ENCODE measurements around the gene VPS13A.
"Not testable (repeated sequence)": the region's sequence is repeated elsewhere in the genome, so short reads cannot be mapped to it uniquely, and the experiment has no call there.

The VPS13A gene

DNA sequence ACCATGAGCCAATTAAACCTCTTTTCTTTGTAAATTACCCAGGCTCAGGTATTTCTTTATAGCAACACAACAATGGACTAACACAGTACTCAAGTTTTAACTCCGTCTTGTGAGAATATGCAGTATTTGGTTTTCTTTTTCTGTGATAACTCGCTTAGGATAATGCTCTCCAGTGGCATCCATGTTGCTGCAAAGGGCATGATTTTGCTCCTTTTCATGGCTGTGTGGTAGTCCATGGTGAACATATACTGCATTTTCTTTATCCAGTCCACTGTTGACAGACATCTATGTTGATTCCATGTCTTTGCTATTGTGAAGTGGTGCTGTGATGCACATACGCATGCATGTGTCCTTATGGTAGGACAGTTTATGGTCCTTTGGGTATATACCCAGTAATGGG is 10.9 kb downstream of the VPS13A start:
- DNase-seq (ENCODE audit: low spot score) = no peak

DNA sequence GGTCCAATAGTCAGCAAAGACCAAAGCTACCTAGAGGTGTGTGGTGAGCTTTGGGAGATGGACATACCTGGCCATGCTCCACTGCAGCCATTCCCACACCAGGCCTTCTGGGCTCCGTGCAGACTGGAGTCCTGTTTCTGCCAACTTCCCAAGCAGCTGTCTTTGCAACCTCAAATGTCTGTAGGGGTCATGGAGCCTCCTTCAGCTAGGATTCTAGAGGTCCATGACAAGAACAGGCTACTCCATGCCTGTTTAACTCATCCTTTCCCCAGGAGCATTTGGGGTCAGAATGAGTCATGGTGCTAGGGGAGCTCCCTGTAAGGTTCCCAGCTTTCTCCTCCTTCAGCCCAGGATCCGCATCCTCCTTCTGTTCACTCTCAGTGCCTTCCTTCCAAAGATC is 17.1 kb downstream of the VPS13A start:
- DNase-seq (ENCODE audit: low spot score) = no peak

DNA sequence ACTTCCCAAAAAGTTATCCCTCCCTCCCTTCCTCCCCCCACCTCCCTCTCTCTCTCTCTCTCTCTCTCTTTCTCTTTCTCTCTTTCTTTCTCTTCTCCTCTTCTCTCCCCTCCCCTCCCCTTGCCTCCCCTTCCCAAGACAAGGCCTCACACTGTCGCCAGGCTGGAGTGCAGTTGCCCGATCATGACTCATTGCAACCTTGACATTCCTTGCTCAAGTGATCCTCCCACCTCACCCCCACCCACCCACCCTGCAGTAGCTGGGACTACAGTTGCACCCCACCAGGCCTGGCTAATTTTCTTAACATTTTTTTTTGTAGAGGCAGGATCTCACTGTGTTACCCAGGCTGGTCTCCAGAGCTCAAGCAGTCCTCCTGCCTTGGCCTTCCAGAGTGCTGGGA is 32.8 kb downstream of the VPS13A start:
- DNase-seq (ENCODE audit: low spot score) = no peak

DNA sequence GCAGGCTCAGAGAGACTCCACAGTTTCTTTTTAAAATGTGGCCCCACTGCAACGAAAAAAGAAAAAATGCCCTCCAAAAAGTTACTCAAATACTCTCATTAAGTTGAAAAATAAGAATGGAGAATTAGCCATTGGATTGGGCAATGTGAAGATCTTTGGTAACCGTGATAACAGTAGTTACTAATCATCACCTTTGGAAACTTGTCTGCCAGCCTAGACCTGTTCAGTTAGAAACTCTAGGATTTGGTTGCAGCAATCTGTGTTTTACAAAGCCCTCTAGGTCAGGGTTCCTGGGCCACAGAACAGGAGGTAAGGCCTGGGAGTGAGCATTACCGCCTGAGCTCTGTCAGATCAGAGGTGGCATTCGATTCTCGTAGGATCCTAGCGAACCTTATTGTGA is 34.2 kb downstream of the VPS13A start:
- no peak for DNase-seq (ENCODE audit: low spot score)

DNA sequence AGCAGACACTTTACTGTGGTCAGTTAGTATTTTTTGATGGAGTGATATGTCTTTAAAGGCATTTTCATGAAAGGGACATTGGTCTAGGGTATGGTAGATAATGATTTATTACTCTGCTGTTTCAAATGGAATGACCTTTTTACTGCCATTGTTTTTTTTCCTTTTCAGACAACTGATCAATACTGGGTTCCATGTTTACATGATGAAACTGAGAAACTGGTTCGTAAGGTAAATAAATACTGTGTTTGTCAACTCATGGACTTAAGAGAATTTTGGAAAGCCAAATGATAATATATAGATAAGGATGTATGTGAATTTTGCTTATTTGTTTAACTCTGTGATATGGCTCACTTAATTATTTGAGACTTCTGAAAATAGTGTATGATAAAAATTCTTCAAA is 35.5 kb downstream of the VPS13A start:
- DNase-seq (ENCODE audit: low spot score) = no peak

DNA sequence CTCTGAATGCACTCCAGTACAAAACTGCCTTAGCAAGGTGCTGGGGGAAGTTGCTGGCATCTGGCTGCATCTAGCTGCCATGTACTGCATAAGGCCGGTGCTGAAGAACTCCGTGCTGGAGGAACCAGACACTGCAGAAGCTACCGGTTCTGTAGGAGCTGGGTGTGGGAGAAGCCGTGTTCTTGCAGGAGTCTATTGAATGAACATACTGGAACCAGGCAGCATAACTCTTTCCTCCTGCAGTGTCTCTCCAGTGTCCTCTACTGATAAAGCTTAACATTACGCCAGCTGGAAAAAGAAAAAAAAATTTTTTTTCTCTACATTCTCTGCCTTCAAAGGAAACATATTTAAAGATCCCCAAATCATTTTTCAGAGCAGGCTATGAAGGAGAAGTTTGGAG is 38.5 kb downstream of the VPS13A start:
- peak; percentile 20 for DNase-seq (ENCODE audit: low spot score)

DNA sequence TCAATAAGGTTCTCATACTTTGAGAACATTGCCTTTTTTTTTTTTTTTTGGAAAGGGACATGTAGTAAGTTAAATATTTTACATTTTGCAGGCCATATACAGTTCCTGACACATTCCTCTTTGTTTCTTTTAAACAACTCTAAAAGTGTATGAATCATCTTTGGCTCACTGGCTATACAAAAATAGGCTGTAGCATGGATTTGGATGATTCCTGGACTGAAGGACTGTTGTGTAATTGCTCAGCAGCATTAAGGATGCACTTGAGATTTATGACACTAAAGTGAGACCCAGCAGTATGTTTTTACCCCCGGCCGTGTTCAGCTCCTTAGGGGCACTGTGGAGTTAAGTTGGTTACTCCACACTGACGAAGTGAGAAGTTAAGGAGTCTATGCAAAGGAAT is 41.3 kb downstream of the VPS13A start:
- DNase-seq (ENCODE audit: low spot score) = no peak

DNA sequence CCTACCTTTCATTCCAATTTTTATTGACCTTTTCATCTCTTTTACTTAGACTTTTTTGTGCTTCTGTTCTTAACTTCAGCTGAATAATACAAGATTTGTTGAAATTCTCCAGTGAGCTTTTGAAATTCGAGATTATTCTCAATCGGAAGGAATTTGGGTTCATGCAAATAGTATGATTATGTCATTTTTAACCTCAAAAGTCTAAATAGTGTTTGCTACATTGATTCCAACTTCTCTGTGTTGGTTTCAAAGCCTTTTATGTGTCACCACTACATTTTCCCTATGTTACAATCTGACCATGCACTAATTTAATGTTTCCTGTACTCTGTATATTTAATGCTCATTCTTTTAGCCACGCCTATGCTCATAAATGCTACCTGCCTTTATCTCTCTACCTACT is 44.1 kb downstream of the VPS13A start:
- no peak for DNase-seq (ENCODE audit: low spot score)

DNA sequence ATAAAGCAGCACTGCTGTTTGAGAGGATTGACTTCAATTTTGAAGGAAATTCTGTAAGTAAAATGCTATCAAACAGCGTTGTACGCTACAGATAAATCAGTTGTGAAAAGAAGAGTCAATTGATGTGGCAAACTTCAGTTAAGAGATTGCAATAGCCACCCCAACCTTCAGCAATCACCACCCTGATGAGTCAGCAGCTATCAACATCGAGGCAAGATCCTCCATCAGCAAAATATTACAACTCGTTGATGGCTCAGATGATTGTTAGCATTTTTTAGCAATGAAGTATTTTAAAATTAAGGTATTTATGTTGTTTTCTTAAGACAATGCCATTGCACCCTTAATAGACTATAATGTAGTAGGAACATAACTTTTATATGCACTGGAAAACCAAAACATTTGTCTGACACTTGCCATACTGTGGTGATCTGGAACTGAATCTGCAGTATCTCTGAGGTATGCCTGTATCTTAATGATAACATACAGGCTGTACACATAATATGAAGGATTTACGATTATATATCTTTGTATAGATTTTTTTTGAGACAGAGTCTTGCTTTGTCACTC is 47.5 kb downstream of the VPS13A start:
- DNase-seq (ENCODE audit: low spot score) = no peak

DNA sequence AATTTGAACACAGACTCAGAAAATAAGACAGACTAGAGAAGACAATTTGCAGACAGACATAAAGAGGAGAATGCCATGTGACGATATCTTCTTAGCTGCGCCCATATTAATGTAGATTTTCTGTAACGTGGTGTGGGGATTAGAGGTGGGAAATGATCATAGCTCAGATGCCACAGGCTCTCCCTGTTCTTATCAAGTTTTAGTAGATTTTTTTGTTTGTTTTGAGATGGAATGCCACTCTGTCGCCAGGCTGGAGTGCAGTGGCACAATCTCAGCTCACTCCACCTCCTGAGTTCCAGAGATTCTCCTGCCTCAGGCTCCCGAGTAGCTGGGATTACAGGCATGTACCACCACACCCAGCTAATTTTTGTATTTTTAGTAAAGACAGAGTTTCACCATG is 59.4 kb downstream of the VPS13A start:
- DNase-seq (ENCODE audit: low spot score) = no peak

DNA sequence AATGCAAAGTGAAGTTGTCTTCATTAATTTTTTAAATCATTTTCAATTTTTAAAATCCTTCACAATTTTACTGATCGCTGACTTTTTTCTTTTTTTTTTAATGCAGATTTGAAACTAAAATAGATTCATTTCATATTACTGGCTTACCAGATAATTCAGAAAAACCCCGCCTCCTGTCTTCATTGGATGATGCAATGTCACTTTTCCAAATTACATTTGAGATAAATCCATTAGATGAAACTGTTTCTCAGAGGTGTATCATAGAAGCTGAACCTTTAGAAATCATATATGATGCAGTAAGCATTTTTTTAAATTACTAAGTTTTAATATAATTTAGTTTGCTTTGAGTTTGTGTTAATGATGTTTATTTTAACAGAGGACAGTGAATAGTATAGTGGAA is 60.6 kb downstream of the VPS13A start:
- DNase-seq (ENCODE audit: low spot score) = no peak

DNA sequence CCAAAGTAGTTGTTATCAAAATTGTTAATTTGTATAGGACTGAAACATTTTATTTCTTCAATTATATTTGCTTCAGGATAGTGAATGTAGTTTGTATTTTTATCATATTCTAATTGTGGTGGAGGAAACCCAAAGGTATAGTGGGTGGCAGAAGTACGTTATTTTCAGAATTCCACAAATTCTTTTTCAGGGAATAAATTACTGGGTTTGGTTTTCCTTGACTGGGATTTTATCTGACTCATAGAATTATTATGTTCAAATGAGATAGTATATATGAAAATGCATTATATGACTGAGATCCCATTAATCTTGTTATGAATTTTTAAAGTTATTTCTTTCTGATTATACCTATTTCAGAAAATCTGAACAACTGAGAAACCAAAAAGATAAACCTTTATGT is 73.7 kb downstream of the VPS13A start:
- DNase-seq (ENCODE audit: low spot score) = no peak

DNA sequence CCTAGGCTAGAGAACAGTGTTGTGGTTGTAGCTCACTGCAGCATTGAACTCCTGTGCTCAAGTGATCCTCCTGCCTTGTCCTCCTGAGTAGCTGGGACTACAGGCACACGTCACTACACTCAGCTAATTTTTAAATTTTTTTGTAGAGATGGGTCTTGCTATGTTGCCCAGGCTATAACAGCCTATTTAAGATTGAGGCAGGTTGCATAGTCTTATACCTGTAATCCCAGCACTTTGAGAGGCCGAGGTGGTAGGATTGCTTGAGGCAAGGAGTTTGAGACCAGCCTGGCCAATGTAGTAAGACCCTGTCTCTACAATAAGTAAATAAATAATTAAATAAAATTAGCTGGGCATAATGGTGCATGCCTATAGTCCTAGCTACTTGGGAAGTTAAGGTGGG is 79.9 kb downstream of the VPS13A start:
- DNase-seq (ENCODE audit: low spot score) = no peak

DNA sequence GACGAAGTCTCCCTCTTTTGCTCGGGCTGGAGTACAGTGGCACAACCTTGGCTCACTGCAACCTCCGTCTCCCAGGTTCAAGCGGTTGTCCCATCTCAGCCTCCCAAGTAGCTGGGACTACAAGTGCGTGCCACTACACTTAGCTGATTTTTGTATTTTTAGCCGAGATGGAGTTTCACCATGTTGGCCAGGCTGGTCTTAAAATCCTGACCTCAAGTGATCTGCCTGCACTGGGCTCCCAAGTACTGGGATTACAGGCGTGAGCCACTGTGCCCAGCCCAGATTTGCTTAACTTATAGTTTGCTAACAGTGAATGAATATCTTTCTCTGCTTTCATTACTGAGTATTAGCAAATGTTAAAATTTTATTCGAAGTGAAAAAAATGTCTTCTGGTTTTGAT is 84.3 kb downstream of the VPS13A start:
- no peak for DNase-seq (ENCODE audit: low spot score)

DNA sequence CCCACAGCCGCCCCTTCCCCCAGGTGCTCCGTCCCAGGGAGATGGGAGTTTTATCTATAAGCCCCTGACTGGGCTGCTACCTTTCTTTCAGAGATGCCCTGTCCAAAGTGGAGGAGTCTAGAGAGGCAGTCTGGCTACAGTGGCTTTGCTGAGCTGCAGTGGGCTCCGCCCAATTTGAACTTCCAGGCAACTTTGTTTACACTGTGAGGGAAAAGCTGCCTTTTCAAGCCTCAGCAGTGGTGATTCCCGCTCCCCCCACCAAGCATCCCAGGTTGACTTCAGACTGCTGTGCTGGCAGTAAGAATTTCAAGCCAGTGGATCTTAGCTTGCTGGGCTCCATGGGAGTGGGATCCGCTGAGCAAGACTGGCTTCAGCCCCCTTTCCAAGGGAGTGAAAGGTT is 90.4 kb downstream of the VPS13A start:
- not testable (repeated sequence) for DNase-seq (ENCODE audit: low spot score)

DNA sequence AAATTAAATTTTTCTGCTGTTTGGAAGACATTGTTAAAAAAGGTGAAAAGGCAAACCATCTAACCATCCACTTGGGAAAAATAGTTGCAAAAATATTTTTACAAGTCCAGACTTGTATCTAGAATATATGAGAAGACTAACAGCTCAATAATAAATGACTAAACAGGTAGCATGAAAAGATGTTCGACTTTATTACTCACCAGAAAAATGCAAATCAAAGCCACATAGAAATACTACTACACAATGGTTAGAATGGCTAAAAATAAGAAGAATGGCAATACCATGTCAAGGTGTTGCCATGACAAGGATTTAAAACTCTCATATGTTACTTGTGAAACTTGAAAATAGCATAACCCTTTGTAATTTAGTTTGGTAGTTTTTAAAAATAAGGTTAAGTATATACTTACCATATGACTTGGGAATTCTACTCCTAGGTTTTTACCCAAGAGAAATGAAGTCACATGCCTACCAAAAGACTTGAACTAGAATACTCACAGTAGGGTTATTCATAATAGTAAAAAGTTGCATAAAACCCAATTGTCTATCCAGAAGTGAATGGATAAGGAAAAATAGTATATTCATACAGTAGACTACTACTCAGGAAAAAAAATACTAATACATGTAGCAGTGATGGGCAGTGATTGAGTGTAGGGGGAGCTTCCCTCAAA is 93.8 kb downstream of the VPS13A start:
- DNase-seq (ENCODE audit: low spot score) = no peak

DNA sequence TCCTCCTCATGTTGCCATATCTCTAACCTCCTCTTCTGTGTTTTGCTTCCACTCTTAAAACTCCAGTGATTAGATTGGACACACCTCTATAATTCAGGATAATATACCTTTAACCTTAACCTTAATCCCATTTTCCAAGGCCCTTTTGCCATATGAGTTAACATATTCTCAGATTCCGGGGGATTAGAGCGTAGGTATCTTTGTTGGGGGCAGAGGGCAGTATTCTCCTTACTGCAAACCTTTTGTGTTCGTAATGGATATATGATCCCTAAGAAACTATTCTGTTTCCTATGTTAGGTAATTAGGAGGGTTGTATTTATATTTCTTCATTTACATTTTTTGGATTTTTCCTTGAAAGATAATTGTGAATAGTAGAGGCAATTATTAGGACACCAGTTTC is 99.5 kb downstream of the VPS13A start:
- no peak for DNase-seq (ENCODE audit: low spot score)

DNA sequence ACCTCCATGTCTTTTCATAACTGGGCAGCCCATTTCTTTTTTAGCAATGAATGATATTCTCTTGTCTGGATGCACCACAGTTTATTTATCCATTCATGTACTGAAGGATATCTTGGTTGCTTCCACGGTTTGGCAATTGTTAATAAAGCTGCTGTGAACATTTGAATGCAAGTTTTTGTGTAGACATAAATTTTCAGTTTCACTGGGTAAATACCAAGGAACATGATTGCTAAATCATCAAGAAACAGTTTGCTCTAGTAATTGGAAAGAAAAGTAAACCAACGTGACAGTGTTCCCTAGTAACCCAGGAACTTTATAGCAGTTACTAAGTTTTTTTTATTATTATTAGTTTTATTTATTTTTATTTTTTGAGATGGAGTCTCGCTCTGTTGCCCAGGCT is 100.4 kb downstream of the VPS13A start:
- no peak for DNase-seq (ENCODE audit: low spot score)

DNA sequence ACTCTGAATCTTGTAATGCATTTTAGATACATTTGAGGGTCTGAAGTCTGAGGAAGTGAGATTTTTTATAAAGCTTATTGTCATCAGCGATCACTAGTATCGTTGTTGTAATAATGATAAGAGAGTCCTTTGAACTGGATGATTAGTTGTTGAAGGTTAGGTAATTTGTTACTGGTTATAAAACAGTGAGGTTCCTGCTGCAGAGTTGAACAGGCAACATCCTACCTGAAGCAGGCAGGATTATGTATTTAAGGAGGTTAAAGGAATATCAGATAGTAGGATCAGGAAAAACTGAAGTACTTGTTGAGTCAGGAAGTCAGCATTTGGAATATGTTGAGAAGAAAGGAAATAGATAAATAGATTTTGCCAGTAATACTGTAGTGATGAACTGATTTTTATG is 106.7 kb downstream of the VPS13A start:
- no peak for DNase-seq (ENCODE audit: low spot score)

DNA sequence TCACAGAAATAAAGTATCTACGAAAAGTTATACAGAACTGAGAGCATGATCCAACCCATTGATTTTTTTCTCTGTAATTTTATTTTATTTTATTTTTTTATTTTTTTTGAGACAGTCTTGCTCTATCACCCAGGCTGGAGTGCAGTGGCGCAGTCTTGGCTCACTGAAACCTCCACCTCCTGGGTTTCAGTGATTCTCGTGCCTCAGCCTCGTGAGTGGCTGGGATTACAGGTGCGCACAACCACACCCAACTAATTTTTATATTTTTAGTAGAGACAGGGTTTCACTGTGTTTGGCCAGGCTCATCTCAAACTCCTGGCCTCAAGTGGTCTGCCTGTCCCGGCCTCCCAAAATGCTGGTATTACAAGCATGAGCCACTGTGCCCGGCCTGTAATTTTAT is 107.3 kb downstream of the VPS13A start:
- DNase-seq (ENCODE audit: low spot score) = no peak

DNA sequence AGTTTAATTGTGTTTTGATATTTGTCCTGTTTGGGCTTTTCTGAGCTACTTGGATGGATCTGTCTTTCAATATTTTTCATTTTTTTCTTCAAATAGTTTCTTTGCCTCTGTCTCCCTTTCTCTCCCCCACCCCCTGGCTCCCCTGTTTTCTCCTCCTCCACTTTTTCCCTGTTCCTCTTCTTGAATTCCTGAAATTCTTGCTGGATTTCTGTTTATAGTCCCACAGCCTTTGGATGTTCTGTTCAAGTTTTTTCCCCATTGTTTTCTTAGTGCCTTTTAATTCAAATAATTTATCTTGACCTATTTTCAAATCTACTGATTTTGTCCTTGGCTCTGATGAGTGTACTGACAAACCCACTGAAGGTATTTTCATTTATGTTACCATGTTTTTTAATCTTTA is 113.0 kb downstream of the VPS13A start:
- no peak for DNase-seq (ENCODE audit: low spot score)

DNA sequence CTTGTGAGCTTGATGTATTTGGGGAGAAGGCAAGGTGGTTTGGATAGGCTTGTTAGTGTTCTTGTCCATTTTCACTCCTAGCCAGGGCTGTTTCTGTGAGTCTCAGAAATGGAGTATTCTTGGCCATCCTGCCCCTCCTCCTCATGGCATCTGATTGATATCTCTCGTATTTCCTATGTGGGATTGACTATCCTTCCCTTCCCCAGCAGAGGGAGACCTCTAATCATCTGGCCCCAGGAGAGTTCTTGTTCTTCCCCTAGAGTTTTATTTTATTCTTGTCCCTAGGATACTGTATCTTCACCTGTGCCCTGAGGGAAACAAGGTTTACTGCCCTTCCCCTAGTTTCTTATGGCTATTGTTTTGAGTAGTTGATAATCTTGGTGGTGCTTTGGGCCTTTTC is 114.4 kb downstream of the VPS13A start:
- DNase-seq (ENCODE audit: low spot score) = no peak

DNA sequence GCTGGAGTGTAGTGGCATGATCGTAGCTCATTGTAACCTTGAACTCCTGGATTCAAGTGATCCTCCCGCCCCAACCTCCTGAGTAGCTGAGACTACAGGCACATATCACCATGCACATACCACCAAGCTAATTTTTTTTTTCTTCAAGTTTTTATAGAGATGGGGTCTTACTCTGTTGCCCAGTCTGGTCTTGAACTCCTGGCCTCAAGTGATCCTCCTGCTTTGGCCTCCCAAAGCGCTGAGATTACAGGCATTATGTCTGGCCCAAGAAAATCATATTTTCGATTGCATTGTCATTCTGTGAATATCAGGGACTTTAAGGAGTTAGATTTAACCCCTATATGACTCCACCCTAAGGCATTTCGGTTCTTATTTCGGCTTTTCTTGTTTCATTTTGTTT is 116.6 kb downstream of the VPS13A start:
- DNase-seq (ENCODE audit: low spot score) = no peak

DNA sequence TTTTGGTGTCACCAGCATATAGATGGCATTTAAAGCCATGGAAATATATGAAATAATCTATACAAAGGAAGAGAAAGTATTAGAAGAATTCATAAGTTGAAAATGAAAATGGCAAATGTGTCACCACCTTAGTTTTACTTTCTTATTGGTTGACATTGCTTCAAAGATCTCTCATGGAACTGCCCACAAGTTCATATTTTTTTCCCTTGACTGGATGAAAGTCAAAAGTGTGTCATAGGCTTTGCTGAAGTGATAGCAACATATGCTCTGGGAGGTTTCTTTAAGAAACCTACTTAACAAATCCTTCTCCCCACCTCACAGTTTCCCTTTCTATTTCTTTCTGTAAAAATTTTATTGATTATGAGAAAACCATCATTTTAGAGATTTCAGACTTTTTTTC is 127.2 kb downstream of the VPS13A start:
- DNase-seq (ENCODE audit: low spot score) = no peak

Data from Ammon's horn (tissue), 1 donor.